Activated CD4-positive, alpha-beta T cell treated with anti-CD3 and anti-CD28 coated beads, Interleukin-2, Interleukin-6, amounts not matched to agents 100 ng/mL and 50 ng/mL, durations not matched to agents 16 hours and 8 hours (primary cell): ENCODE measurements around the gene FAF2.
A peak's percentile ranks its signal among the peaks of the same experiment; 100 is the strongest.
"Not testable (repeated sequence)": the region's sequence is repeated elsewhere in the genome, so short reads cannot be mapped to it uniquely, and the experiment has no call there.

ENCODE experiments used
- DNase-seq: peaks from one replicate; pipeline ENCODE4 v3.0.0-alpha.2; 2020

FAF2 gene

GRCh38 chr5:176547802-176548201, 99.6 kb downstream of the FAF2 start:
- DNase-seq, result peak; percentile 40

- DNase-seq, result no peak
Observed at GRCh38 chr5:176548967-176549444, 100.8 kb downstream of the FAF2 start, which contains the start of gene CDHR2. CDHR2 (plus strand) TSS chr5:176549342; CDS start chr5:176565353, 16,011 bp downstream.

- DNase-seq, result no peak
Observed at GRCh38 chr5:176549871-176550270, 101.7 kb downstream of the FAF2 start.

GRCh38 chr5:176550275-176550831, 102.2 kb downstream of the FAF2 start:
- no peak for DNase-seq

- not testable (repeated sequence) for DNase-seq
Observed at GRCh38 chr5:176550937-176551336, 102.8 kb downstream of the FAF2 start.

- DNase-seq, result no peak
Observed at GRCh38 chr5:176552332-176552869, 104.2 kb downstream of the FAF2 start.

GRCh38 chr5:176553260-176554085, 105.3 kb downstream of the FAF2 start:
- no peak for DNase-seq

- DNase-seq, result no peak
Observed at GRCh38 chr5:176557846-176558245, 109.7 kb downstream of the FAF2 start.
